KOPT-K1 (cell line): Measurements from ENCODE around the gene PSMD6.

Source experiments
- H3K27ac ChIP-seq: fragments of 200-600 bp; sonication (generic); 2 replicates; pipeline ENCODE4 v1.5.1; 2016; ENCODE audit warnings: antibody characterized with exemption, mild to moderate bottlenecking, low read depth, low read length; ENCODE audit not compliant: poor library complexity, severe bottlenecking
- H3K36me3 ChIP-seq: fragments of 200-600 bp; sonication (generic); 2 replicates; pipeline ENCODE4 v1.5.1; 2017; ENCODE audit warnings: antibody characterized with exemption, mild to moderate bottlenecking, low read length, moderate library complexity; ENCODE audit not compliant: insufficient read depth
- H3K9me3 ChIP-seq: fragments of 200-600 bp; sonication (generic); 2 replicates; pipeline ENCODE4 v1.5.1; 2017; ENCODE audit warnings: antibody characterized with exemption, low read length, mild to moderate bottlenecking; ENCODE audit not compliant: insufficient read depth, poor library complexity, severe bottlenecking

PSMD6 gene

DNA sequence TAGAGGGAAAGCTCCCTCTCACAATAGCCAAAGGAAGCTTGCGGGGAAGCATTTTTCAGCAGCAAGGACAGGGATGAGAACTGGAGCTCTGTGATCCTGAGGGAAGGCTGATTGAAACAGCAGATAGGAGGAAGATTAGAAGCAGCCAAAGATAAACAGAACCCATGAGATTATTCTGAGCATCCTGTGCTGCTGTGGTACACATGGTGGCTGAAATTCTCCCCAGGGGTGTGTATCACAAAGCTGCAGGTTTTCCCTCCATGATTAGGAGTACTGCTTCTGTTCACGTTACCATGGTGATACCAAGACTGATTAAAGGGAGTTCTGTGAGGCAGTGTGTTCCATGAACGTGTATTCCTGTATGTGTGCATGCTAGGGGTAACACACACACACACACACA lies 30.3 kb upstream of the PSMD6 start:
- Histone ChIP-seq H3K36me3 (no peaks in the 10 kb centered on the region), H3K27ac (no peak overlapping the region), H3K9me3 (no peaks in the 10 kb centered on the region)

DNA sequence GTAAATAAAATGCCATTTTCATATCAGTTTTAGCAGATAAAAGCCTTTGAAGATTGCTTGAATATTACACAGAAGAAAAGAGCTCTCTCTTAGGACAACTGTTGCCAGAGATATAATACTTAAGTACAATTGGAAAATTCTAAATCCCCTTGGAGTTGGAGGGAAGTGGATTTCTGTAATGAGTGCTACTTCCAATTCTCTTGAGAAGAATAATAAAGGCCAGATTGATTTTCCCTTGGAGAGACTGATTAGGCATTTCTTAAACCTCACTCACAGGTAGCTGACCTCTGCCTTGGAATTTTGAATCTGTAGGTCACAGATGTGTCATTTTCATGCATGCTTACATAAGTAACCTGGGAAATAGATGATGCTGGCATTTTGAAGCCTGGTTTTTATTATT lies 29.8 kb upstream of the PSMD6 start:
- Histone ChIP-seq H3K9me3 (no peaks in the 10 kb centered on the region), H3K27ac (no peak overlapping the region)

DNA sequence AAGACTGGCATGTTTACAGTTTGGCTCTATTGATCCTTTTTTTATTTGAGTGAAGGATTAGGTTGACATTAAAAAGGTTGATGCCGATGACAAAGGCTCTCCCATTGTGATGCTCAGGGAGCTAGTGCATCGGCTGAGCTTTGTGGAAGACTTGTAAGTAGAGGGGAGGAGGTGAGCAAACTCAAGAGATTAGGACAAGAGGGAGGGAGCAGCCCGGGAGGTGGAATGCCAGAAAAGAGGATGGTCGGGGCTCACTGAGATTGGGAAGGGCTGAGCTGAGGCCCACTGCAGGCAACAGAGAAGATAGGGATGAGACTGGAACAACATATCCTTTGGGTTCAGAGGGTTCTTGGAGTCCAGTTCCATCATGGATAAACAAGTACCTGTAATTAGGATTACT lies 26.5 kb upstream of the PSMD6 start:
- Histone ChIP-seq H3K36me3 (no peaks in the 10 kb centered on the region), H3K27ac (no peak overlapping the region), H3K9me3 (no peaks in the 10 kb centered on the region)

More for the DNA sequence above, 29.8 kb upstream of the PSMD6 start:
- no peaks in the 10 kb centered on the region for H3K36me3 ChIP-seq

DNA sequence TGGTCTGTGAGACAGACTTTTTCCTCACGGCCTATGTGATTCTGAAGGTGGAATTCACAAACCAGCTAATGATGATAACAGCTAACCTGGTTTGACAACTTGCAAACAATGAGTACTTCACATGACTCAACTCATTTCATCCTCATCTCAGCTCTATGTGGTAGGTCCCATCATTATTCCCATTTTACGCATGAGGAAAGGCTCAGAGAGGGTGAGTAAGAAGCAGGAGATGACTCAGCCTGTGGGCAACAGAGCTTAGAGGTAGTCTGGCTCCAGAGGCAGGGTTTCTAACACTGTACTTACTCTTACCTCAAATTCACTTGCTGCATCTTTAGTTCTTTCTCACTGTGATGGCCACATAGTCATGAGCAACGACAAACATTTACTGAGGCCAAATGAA lies 25.8 kb upstream of the PSMD6 start:
- Histone ChIP-seq H3K36me3 (no peaks in the 10 kb centered on the region), H3K27ac (no peak overlapping the region), H3K9me3 (no peaks in the 10 kb centered on the region)

DNA sequence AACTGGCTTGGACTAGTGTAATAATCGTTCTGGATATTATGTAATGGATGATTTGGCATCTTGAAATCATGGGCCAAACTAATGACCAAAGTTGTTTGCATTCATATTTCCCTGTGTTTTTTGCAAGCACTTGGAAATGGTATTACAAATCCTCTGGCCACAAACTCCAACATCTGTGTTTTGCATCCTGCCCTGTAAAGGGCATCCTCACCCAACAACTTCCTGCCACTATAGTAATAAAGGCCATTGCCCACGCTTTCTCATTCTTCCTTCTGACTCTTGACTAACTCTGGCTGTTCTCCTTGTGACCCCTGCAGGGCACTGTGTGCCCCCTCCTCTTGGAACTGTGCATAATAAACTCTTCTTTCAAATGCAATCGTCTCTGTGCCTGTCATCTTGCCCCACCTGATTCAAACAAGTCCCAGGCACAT lies 25.4 kb upstream of the PSMD6 start:
- no peak overlapping the region for H3K27ac ChIP-seq
- no peaks in the 10 kb centered on the region for H3K9me3 ChIP-seq
- H3K36me3 ChIP-seq: no peaks in the 10 kb centered on the region

DNA sequence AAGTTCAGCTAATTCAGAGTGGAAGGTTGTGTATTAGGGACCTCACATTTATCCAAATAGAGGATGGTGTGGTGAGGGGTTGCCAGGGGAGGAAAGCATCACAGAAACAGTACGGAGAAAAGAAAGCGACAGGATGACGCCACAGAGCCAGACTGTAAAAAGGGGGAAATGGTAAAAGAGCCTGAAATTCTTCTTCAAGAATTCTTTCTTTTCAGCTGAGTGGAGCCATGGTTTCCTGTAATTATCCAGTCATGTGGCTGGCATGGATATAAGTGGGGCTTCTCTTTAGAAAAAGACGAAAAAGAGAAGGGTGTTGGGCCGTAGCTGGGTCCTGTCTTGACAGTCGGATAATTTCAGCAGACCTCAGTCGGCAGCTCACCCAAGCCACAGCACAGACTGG lies 24.5 kb upstream of the PSMD6 start:
- H3K36me3 ChIP-seq: no peaks in the 10 kb centered on the region
- no peaks in the 10 kb centered on the region for H3K9me3 ChIP-seq
- H3K27ac ChIP-seq: no peak overlapping the region

DNA sequence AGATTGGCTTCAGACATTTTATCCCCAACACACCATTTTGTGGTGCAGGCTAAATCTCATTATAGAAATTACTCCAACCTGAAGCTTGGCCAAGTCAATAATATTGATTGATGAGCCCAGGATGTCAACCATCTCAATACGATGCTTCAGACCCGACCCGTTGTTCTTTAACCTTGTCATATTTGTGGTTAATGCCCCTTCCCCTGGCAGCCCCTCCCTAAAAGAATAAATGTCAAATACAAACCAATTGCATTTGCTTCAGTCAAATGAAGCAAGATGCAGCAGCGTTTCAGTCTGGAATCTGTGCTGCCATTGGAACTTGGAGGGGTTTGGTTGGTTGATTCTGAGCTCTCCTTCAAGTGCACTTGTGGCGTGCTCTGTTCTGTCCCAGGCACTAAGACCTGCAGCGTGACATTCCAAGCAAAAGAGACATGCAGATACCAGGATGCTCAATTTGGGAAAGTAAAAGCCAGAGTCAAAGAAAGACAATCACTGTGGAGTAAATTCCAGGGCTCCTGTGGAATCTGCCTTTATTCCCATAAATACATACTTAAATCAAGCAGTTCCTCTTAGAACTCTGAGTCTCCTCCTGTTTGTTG lies 23.8 kb upstream of the PSMD6 start:
- Histone ChIP-seq H3K36me3 (no peaks in the 10 kb centered on the region), H3K9me3 (no peaks in the 10 kb centered on the region), H3K27ac (no peak overlapping the region)

DNA sequence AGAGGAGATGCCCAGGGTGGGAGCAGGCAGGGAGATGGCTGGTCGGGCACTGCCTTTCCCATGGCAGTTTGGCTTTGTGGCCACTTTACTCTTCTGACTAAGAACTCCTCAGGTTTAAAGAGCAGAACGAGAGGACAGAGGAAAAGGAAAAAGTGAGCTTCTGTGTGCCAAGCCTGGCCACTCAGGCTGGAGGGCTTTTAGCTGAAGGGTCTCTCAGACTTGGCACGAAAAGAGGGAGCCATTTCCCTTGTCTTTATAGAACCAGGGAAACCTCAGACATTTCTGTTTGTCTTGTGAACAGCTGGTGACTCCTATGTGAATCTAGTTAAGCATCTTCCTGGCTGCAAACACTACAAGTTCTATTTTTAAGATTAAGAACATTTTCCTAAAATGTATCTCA lies 23.3 kb upstream of the PSMD6 start:
- H3K27ac ChIP-seq: no peak overlapping the region
- no peaks in the 10 kb centered on the region for H3K9me3 ChIP-seq
- H3K36me3 ChIP-seq: no peaks in the 10 kb centered on the region

DNA sequence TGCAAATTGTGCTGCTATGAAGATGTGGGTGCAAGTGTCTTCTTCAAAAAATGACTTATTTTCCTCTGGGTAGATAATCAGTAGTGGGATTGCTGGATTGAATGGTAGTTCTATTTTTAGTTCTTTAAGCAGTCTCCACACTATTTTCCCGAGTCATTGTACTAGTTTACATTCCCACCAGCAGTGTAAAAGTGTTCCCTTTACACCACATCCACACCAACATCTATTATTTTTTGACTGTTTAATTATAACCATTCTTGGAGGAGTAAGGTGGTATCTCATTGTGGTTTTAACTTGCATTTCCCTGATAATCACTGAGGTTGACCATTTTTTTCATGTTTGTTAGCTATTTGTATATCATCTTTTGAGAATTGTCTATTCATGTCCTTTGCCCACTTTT lies 19.7 kb upstream of the PSMD6 start:
- H3K36me3 ChIP-seq: no peaks in the 10 kb centered on the region
- no peak overlapping the region for H3K27ac ChIP-seq
- H3K9me3 ChIP-seq: no peaks in the 10 kb centered on the region

DNA sequence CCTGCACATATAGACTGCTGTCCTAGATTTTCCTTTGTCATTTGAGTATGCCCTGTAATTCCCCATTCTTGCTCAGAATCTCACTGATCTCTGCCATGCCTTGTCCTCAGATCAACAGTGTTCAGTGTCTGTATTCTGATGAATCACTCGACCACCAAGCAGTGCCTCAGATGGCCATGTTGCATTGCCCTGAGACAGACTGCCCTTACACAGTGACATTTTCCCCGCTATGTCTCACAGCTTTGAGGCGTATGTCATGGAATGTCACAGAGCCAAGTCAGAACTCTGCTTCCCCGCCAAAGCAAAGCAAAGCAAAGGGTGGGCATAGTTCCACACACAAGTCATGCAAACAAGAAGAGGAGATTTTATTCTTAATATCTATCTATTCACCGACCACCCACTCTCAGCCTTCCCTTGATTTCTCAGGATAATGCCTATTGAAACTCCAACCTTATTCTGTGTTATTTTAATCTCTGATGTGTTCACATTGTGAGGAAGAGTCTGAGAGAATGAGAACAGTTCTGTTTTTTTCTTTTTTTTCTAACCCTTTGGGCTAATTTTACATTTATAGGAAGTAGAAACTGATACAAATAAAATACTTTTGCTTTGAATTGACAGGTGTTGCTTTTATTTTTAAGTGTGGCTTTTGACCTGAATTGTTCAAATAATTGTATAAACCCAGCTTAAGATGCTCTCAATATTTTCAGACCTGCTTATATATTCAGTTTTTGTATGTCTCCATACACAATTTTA lies 16.9 kb upstream of the PSMD6 start:
- H3K36me3 ChIP-seq: no peaks in the 10 kb centered on the region
- H3K9me3 ChIP-seq: no peaks in the 10 kb centered on the region
- H3K27ac ChIP-seq: no peak overlapping the region

DNA sequence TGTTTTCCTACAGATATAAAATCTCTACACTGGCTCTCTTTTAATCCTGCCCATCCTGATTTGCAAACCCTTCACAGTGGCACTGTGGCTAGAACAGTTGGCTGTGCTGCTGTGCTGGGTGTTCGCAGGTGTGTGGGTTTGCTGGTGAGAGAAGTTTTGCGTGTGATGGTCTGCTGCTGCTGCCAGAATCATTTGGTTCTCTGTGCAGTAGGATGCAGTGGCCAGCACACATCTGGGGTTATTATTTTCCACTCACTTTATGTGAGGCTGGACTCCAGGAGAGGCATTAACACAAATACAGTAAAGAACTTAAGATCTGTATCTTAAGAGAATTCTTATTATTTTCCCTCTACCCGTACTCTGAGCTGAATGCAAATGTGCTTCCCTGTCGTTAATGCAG lies 16.0 kb upstream of the PSMD6 start:
- H3K36me3 ChIP-seq: no peaks in the 10 kb centered on the region
- H3K27ac ChIP-seq: no peak overlapping the region
- peaks cover 4% of the 10 kb centered on the region for H3K9me3 ChIP-seq

DNA sequence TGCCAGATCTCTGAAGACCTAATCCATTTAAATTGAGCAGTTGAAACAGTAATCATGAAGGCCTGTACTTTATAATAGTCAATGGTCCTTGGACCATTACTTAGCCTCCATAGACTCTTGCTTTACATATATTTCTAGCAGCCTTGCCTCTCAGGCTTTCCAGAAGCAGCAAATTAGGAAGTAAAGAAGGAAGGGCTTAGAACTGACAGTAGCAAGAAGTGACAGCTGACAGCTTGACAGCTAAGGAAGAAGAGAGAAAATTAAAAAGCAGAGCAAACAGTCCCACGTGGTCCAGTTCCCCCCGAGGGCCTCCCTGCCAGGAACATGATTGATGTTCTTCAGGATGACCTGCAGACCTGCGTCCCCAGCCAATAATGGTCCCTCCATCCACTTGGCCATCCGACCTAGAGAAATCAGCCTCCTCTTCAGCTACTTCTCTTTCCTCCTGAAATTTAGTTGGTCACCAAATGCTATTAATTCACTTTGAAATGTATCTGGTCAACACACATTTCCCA lies 15.0 kb upstream of the PSMD6 start:
- H3K9me3 ChIP-seq: peaks cover 10% of the 10 kb centered on the region

DNA sequence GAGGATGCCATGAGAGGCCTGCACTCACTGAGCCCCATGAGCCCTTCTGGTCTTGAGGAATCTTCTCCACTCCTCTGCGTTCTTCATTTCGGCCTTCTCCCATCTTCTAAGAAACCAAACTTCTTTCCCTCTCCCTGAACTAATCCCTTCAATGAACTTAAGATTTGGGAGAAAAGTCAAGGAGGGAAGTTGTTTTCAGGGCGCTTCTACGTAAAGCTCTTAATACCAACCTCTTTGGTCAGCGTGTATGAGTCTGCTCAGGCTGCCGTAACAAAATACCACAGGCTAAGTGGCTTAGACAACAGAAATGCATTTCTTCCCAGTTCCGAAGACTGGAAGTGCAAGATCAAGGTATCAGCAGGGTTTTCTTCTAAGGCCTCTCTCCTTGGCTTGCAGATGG lies 13.8 kb upstream of the PSMD6 start:
- Histone ChIP-seq H3K27ac (no peak overlapping the region), H3K9me3 (peaks cover 10% of the 10 kb centered on the region), H3K36me3 (no peaks in the 10 kb centered on the region)

More for the DNA sequence above, 15.0 kb upstream of the PSMD6 start:
- H3K27ac ChIP-seq: no peak overlapping the region
- H3K36me3 ChIP-seq: no peaks in the 10 kb centered on the region

DNA sequence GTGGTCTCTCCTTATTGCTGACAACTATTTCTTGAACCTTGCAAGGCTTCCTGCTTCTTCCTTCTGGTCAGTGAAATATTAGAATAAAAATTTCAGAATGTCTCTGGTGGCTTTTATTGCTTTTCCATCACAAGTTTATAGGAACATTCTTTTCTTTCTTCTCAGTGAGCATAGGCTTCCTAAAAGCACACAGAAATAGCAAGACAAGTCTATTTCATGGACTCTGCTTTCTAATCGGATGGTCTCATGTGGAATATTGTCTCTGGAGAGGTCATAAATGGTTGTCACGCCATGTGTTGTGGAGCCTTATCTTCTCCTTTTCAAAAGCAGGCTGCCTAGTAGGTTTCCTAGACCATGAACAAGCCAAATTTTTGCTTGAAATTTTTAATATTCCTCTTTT lies 9.8 kb upstream of the PSMD6 start:
- Histone ChIP-seq H3K9me3 (peaks cover 10% of the 10 kb centered on the region), H3K36me3 (no peaks in the 10 kb centered on the region), H3K27ac (no peak overlapping the region)

DNA sequence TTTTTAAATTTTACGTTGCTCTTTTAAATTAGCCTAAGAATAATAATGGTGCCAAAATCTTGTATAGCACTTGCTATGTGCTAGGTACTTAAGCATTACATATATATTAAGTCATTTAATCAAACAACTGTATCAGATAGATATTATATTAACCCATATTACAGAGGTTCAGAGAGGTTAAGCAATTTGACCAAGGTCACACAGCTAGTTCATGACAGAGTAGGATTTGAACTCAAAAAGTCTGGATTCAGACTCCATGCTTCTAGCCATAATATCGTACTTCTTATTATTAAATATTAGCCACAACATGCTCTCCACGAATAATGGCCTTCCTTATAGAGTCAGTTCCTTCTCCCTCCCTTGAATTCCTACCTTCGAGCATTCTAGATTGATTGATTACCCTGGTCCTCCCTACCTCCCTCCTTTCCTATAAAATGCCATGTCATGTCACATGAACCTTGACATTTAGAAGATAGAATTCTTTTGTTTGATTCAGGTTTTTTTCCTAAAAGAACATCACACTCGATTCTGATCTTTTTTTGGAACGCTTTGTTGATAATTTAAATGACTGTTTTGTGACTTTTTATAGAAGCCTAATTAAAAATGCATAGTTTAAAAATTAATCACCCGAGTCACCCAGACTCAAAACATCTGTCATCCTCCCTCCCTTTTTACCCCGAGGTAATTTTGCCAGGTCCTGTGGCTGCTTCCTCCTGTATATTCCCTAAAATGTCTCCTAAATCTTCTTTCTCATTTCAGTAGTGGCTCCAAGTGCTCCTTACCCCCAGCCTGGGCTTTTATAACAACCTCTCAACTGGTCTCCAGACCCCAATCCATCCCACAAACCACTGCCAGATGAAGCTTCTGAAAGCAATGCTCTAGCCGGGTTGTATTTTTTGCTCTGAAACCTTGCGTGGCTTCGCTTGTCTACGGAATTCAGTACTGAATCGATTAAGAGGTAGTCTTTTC lies 8.5 kb upstream of the PSMD6 start:
- Histone ChIP-seq H3K27ac (no peak overlapping the region), H3K36me3 (no peaks in the 10 kb centered on the region), H3K9me3 (peaks cover 10% of the 10 kb centered on the region)
